AG09319 (cell line): ENCODE measurements around the gene TMEM218.

Experiments used
- DNase-seq: peaks from one replicate; pipeline ENCODE4 v3.0.0-alpha.2; 2010; ENCODE audit warnings: low read depth; ENCODE audit errors: extremely low read depth
- CTCF ChIP-seq: IDR thresholded peaks from 2 replicates; pipeline ENCODE4 v1.5.1; 2011; ENCODE audit warnings: low read depth, mild to moderate bottlenecking, inconsistent platforms, low read length, moderate library complexity

Gene TMEM218

GRCh38 chr11:125101596-125101995, 9.8 kb downstream of the TMEM218 start:
- no peak for TF ChIP-seq CTCF
- DNase-seq = no peak

GRCh38 chr11:125100136-125100535, 11.3 kb downstream of the TMEM218 start:
- no peak for TF ChIP-seq CTCF
- DNase-seq = no peak

- DNase-seq = no peak
- TF ChIP-seq CTCF = no peak
Observed at GRCh38 chr11:125094731-125095130, 16.7 kb downstream of the TMEM218 start.

GRCh38 chr11:125093502-125093901, 17.9 kb downstream of the TMEM218 start:
- no peak for TF ChIP-seq CTCF

GRCh38 chr11:125092669-125093068, 18.8 kb downstream of the TMEM218 start:
- no peak for DNase-seq
- TF ChIP-seq CTCF = no peak

More at GRCh38 chr11:125093502-125093901, 17.9 kb downstream of the TMEM218 start:
- no peak for DNase-seq

- TF ChIP-seq CTCF = no peak
- DNase-seq = no peak
Observed at GRCh38 chr11:125091877-125092664, 19.4 kb downstream of the TMEM218 start.

- peak; percentile 61 for DNase-seq
- peak; percentile 71 for TF ChIP-seq CTCF
Observed at GRCh38 chr11:125091247-125091876, 20.1 kb downstream of the TMEM218 start.
